ENCODE results near the gene FKBP8. TPM values are rescaled to one million over a fixed set of nuclear protein-coding genes. Genes with fewer than 3 reads are reported as not detected.

The FKBP8 gene
- total RNA-seq, 1 donor from 2014 or later, result 175 TPM

GRCh38 chr19:18577365-18577914 lies 34.1 kb upstream of the FKBP8 start:
- Mint-ChIP-seq H3K4me3 (peak overlapping the region; percentile 55), H3K36me3 (ENCODE audit: low read depth) (peaks cover 5% of the 10 kb centered on the region), H3K27ac (ENCODE audit: unreplicated experiment) (peak overlapping the region; percentile 75), H3K9me3 (no peaks in the 10 kb centered on the region), H3K4me1 (peaks cover 14% of the 10 kb centered on the region), H3K27me3 (ENCODE audit: low read depth) (peaks cover 3% of the 10 kb centered on the region)
- no peak for DNase-seq (ENCODE audit: low read depth, low spot score)
- TF ChIP-seq CTCF (conservative IDR thresholded peaks at IDR 0.05), result no peak

GRCh38 chr19:18576383-18576782 lies 33.0 kb upstream of the FKBP8 start:
- H3K4me1 Mint-ChIP-seq, result peaks cover 22% of the 10 kb centered on the region
- peaks cover 5% of the 10 kb centered on the region for H3K36me3 Mint-ChIP-seq (ENCODE audit: low read depth)
- no peaks in the 10 kb centered on the region for H3K9me3 Mint-ChIP-seq
- peaks cover 3% of the 10 kb centered on the region for H3K27me3 Mint-ChIP-seq (ENCODE audit: low read depth)
- H3K4me3 Mint-ChIP-seq, result no peak overlapping the region
- no peak for TF ChIP-seq CTCF (conservative IDR thresholded peaks at IDR 0.05)
- no peak overlapping the region for H3K27ac Mint-ChIP-seq (ENCODE audit: unreplicated experiment)
- no peak for DNase-seq (ENCODE audit: low read depth, low spot score)

- peaks cover 25% of the 10 kb centered on the region for H3K4me1 Mint-ChIP-seq
- no peak for DNase-seq (ENCODE audit: low read depth, low spot score)
- H3K4me3 Mint-ChIP-seq, result peak overlapping the region; percentile 64
- H3K27me3 Mint-ChIP-seq (ENCODE audit: low read depth), result no peaks in the 10 kb centered on the region
- H3K27ac Mint-ChIP-seq (ENCODE audit: unreplicated experiment), result no peak overlapping the region
- H3K36me3 Mint-ChIP-seq (ENCODE audit: low read depth), result peaks cover 5% of the 10 kb centered on the region
- no peaks in the 10 kb centered on the region for H3K9me3 Mint-ChIP-seq
- no peak for TF ChIP-seq CTCF (conservative IDR thresholded peaks at IDR 0.05)
Measured at GRCh38 chr19:18574691-18575291, 31.4 kb upstream of the FKBP8 start.

GRCh38 chr19:18571564-18572344 lies 28.4 kb upstream of the FKBP8 start, which contains the start of gene UBA52:
UBA52 (plus strand) TSS chr19:18571857; CDS start chr19:18573301, 1,444 bp downstream.
- peak; percentile 7 for TF ChIP-seq CTCF (conservative IDR thresholded peaks at IDR 0.05)
- H3K27ac Mint-ChIP-seq (ENCODE audit: unreplicated experiment), result peak within 1 kb of the TSS; percentile 94
- H3K4me1 Mint-ChIP-seq, result peaks cover 25% of the 10 kb centered on the region
- peak within 1 kb of the TSS; percentile 85 for H3K4me3 Mint-ChIP-seq
- H3K9me3 Mint-ChIP-seq, result no peaks in the 10 kb centered on the region
- no peaks in the 10 kb centered on the region for H3K27me3 Mint-ChIP-seq (ENCODE audit: low read depth)
- H3K36me3 Mint-ChIP-seq (ENCODE audit: low read depth), result peaks cover 8% of the 10 kb centered on the region
- DNase-seq (ENCODE audit: low read depth, low spot score), result peak; percentile 98

- H3K27me3 Mint-ChIP-seq (ENCODE audit: low read depth), result no peaks in the 10 kb centered on the region
- H3K9me3 Mint-ChIP-seq, result no peaks in the 10 kb centered on the region
- H3K4me3 Mint-ChIP-seq, result peak overlapping the region; percentile 47
- peaks cover 20% of the 10 kb centered on the region for H3K4me1 Mint-ChIP-seq
- TF ChIP-seq CTCF (conservative IDR thresholded peaks at IDR 0.05), result no peak
- DNase-seq (ENCODE audit: low read depth, low spot score), result no peak
- H3K36me3 Mint-ChIP-seq (ENCODE audit: low read depth), result peaks cover 13% of the 10 kb centered on the region
- no peak overlapping the region for H3K27ac Mint-ChIP-seq (ENCODE audit: unreplicated experiment)
Measured at GRCh38 chr19:18568367-18568766, 25.0 kb upstream of the FKBP8 start.

All from neural crest cell (in vitro differentiated cells).